Retinal pigment epithelial cell (primary cell): ENCODE results near the gene DNAAF1.

Source experiments
- DNase-seq: peaks from one replicate; pipeline ENCODE4 v3.0.0-alpha.2; 2010; ENCODE audit warnings: low read depth
- H3K4me3 ChIP-seq: 2 replicates; pipeline ENCODE4 v1.5.1; 2011; ENCODE audit warnings: mild to moderate bottlenecking, low read length, control low read depth, moderate library complexity
- CTCF ChIP-seq: conservative IDR thresholded peaks from 2 replicates; pipeline ENCODE4 v1.5.1; 2011; ENCODE audit warnings: low read depth, low read length, control low read depth, inconsistent platforms

Gene DNAAF1

GRCh38 chr16:84144209-84144858 lies 774 bp upstream of the DNAAF1 start:
- H3K4me3 ChIP-seq = peak overlapping the region; percentile 83
- DNase-seq = no peak
- peak; percentile 25 for TF ChIP-seq CTCF

GRCh38 chr16:84150926-84151325 lies 5.8 kb downstream of the DNAAF1 start:
- TF ChIP-seq CTCF = no peak
- no peak overlapping the region for H3K4me3 ChIP-seq
- no peak for DNase-seq

GRCh38 chr16:84153660-84154214 lies 8.6 kb downstream of the DNAAF1 start:
- no peak overlapping the region for H3K4me3 ChIP-seq
- no peak for DNase-seq
- no peak for TF ChIP-seq CTCF

GRCh38 chr16:84155226-84155625 lies 10.1 kb downstream of the DNAAF1 start:
- no peak for DNase-seq
- no peak overlapping the region for H3K4me3 ChIP-seq
- no peak for TF ChIP-seq CTCF

- TF ChIP-seq CTCF = no peak
- no peak overlapping the region for H3K4me3 ChIP-seq
- DNase-seq = no peak
Observed at GRCh38 chr16:84155771-84156170, 10.7 kb downstream of the DNAAF1 start.

GRCh38 chr16:84156342-84156784 lies 11.3 kb downstream of the DNAAF1 start:
- peak; percentile 24 for TF ChIP-seq CTCF

GRCh38 chr16:84159007-84159406 lies 13.9 kb downstream of the DNAAF1 start:
- no peak for DNase-seq
- TF ChIP-seq CTCF = no peak
- no peak overlapping the region for H3K4me3 ChIP-seq

More at GRCh38 chr16:84156342-84156784, 11.3 kb downstream of the DNAAF1 start:
- H3K4me3 ChIP-seq = no peak overlapping the region
- DNase-seq = no peak
